H1 (cell line): ENCODE results near the gene NFIC. TPM values are rescaled to one million over a fixed set of nuclear protein-coding genes. Genes with fewer than 3 reads are reported as not detected.
A peak's percentile ranks its signal among the peaks of the same experiment; 100 is the strongest.

Experiments
- CTCF ChIA-PET: fragments of 300-600 bp; sonication (Branson Sonifier 250); formaldehyde crosslinking; loops from one replicate; lab custom pipeline; 2021; ENCODE audit not compliant: partially characterized antibody; lab: Charles Lee
- POLR2A ChIA-PET: fragments of 300-600 bp; sonication (Branson Sonifier 250); formaldehyde crosslinking; loops from one replicate; lab custom pipeline; 2021; ENCODE audit warnings: inconsistent platforms; ENCODE audit not compliant: partially characterized antibody; lab: Charles Lee
- DNase-seq, 2 experiments: peaks; one replicate each; pipeline versions ENCODE4 v3.0.0 to v3.0.0-alpha.2; 2010 to 2022; ENCODE audit warnings: low spot score in 2 of 2, low read depth in 1 of 2, mixed read lengths in 1 of 2
- FAIRE-seq: peaks from 2 replicates; lab custom pipeline; 2011; peaks lifted over from hg19 to GRCh38; lab: Jason Lieb, UNC
- H2AFZ ChIP-seq: 2 replicates; pipeline ENCODE4 v1.8.1; 2012; ENCODE audit warnings: low read length, inconsistent platforms
- H2AK5ac ChIP-seq: 2 replicates; pipeline ENCODE4 v1.6.1; 2013; ENCODE audit warnings: low read depth, low read length
- H2BK120ac ChIP-seq: replicated peaks from 2 replicates; pipeline ENCODE3; 2013; ENCODE audit warnings: low read depth, low read length, inconsistent platforms
- H2BK12ac ChIP-seq: 2 replicates; pipeline ENCODE4 v1.6.1; 2013; ENCODE audit warnings: low read depth, low read length
- H2BK15ac ChIP-seq: 2 replicates; pipeline ENCODE4 v1.6.1; 2013; ENCODE audit warnings: low read length
- H2BK20ac ChIP-seq: 2 replicates; pipeline ENCODE4 v1.6.1; 2013; ENCODE audit warnings: low read length
- H2BK5ac ChIP-seq: 2 replicates; pipeline ENCODE4 v1.6.1; 2013; ENCODE audit warnings: low read depth, low read length
- H3K14ac ChIP-seq: 2 replicates; pipeline ENCODE4 v1.6.1; 2013; ENCODE audit warnings: inconsistent platforms; ENCODE audit not compliant: insufficient read length
- H3K18ac ChIP-seq: 2 replicates; pipeline ENCODE4 v1.6.1; 2013; ENCODE audit warnings: low read length; ENCODE audit errors: extremely low read depth
- H3K23ac ChIP-seq: 2 replicates; pipeline ENCODE4 v1.6.1; 2013; ENCODE audit warnings: inconsistent platforms; ENCODE audit not compliant: insufficient read length
- H3K23me2 ChIP-seq: 2 replicates; pipeline ENCODE4 v1.6.1; 2013; ENCODE audit warnings: low read depth, low read length
- H3K27ac ChIP-seq: 2 replicates; pipeline ENCODE4 v1.6.1; 2011; ENCODE audit warnings: low read depth, low read length, inconsistent platforms
- H3K27me3 ChIP-seq, 4 experiments: replicated peaks in 1 of 4; 1 replicate in 1 of 4; 2 replicates in 3 of 4; pipeline versions ENCODE4 v1.6.1 to v1.8.1; 2011 to 2013; ENCODE audit warnings: low read length in 3 of 4, mild to moderate bottlenecking in 3 of 4, inconsistent platforms in 2 of 4, mixed read lengths in 2 of 4, moderate library complexity in 1 of 4; ENCODE audit not compliant: control insufficient read depth in 3 of 4, insufficient read depth in 3 of 4; ENCODE audit errors: extremely low read depth in 1 of 4
- H3K36me3 ChIP-seq, 4 experiments: 2 replicates each; pipeline versions ENCODE4 v1.6.1 to v1.8.1; 2011 to 2013; ENCODE audit warnings: mild to moderate bottlenecking in 4 of 4, low read length in 3 of 4, moderate library complexity in 2 of 4, control low read depth in 1 of 4, inconsistent platforms in 1 of 4; ENCODE audit not compliant: insufficient read depth in 4 of 4, control insufficient read depth in 2 of 4
- H3K4ac ChIP-seq: replicated peaks from 2 replicates; pipeline ENCODE3; 2013; ENCODE audit warnings: low read length, low read depth, mixed read lengths, inconsistent platforms; ENCODE audit not compliant: insufficient read length
- H3K4me1 ChIP-seq, 4 experiments: replicated peaks in 1 of 4; 1 replicate in 1 of 4; 2 replicates in 3 of 4; pipeline versions ENCODE4 v1.6.1 to v1.8.1; 2011 to 2013; ENCODE audit warnings: low read length in 3 of 4, inconsistent platforms in 2 of 4, mixed read lengths in 1 of 4; ENCODE audit not compliant: insufficient read depth in 4 of 4, control insufficient read depth in 3 of 4
- H3K4me2 ChIP-seq, 2 experiments: 2 replicates each; pipeline versions ENCODE4 v1.6.1 to v1.8.1; 2011 to 2013; ENCODE audit warnings: low read depth in 2 of 2, low read length in 2 of 2, control low read depth in 1 of 2, inconsistent platforms in 1 of 2, mild to moderate bottlenecking in 1 of 2; ENCODE audit not compliant: insufficient read depth in 1 of 2
- H3K4me3 ChIP-seq, 4 experiments: fragments of 200-600, 300-600 bp in 1 of 4; sonication (generic), shearing (Covaris generic), sonication (Bioruptor Twin) in 1 of 4; 2 replicates each; pipeline versions ENCODE4 v1.5.1 to v1.8.1; 2011 to 2016; ENCODE audit warnings: low read length in 4 of 4, low read depth in 3 of 4, control low read depth in 2 of 4, inconsistent platforms in 2 of 4, mild to moderate bottlenecking in 2 of 4, mixed read lengths in 1 of 4, moderate library complexity in 1 of 4; ENCODE audit not compliant: insufficient read depth in 2 of 4; ENCODE audit errors: extremely low read depth in 1 of 4
- H3K56ac ChIP-seq: replicated peaks from 2 replicates; pipeline ENCODE3; 2013; ENCODE audit warnings: low read depth, mild to moderate bottlenecking, mixed read lengths, low read length, inconsistent platforms; ENCODE audit not compliant: insufficient read length
- H3K79me1 ChIP-seq: 2 replicates; pipeline ENCODE4 v1.6.1; 2013; ENCODE audit warnings: low read depth, low read length, control low read depth
- H3K79me2 ChIP-seq, 2 experiments: 2 replicates each; pipeline versions ENCODE4 v1.6.1 to v1.8.1; 2012 to 2013; ENCODE audit warnings: low read length in 2 of 2, mild to moderate bottlenecking in 2 of 2, inconsistent platforms in 1 of 2; ENCODE audit not compliant: insufficient read depth in 2 of 2, control insufficient read depth in 1 of 2
- H3K9ac ChIP-seq, 4 experiments: replicated peaks in 1 of 4; 1 replicate in 1 of 4; 2 replicates in 3 of 4; pipeline versions ENCODE4 v1.6.1 to v1.8.1; 2011 to 2013; ENCODE audit warnings: low read depth in 3 of 4, low read length in 3 of 4, control low read depth in 2 of 4, mild to moderate bottlenecking in 2 of 4, moderate library complexity in 2 of 4, inconsistent platforms in 1 of 4; ENCODE audit errors: extremely low read depth in 1 of 4
- H3K9me3 ChIP-seq, 2 experiments: 2 replicates each; pipeline versions ENCODE4 v1.6.1 to v1.8.1; 2012 to 2013; ENCODE audit warnings: mild to moderate bottlenecking in 2 of 2, moderate library complexity in 2 of 2, control low read depth in 1 of 2, inconsistent platforms in 1 of 2, low read depth in 1 of 2, low read length in 1 of 2, mixed read lengths in 1 of 2; ENCODE audit not compliant: insufficient read depth in 2 of 2
- H4K20me1 ChIP-seq, 2 experiments: replicated peaks in 1 of 2; 2 replicates each; pipeline versions ENCODE3 to v1.8.1; 2011 to 2013; ENCODE audit warnings: inconsistent platforms in 2 of 2, low read length in 2 of 2, mild to moderate bottlenecking in 1 of 2; ENCODE audit not compliant: insufficient read depth in 2 of 2, control insufficient read depth in 1 of 2
- H4K5ac ChIP-seq: 2 replicates; pipeline ENCODE4 v1.6.1; 2013; ENCODE audit warnings: low read length, low read depth, mixed read lengths, inconsistent platforms; ENCODE audit not compliant: insufficient read length
- H4K8ac ChIP-seq: 2 replicates; pipeline ENCODE4 v1.8.0; 2013; ENCODE audit warnings: mild to moderate bottlenecking, moderate library complexity, low read length, inconsistent platforms; ENCODE audit not compliant: insufficient read depth; ENCODE audit errors: extremely low read depth
- H4K91ac ChIP-seq: replicated peaks from 2 replicates; pipeline ENCODE3; 2013; ENCODE audit warnings: low read length, mixed read lengths, inconsistent platforms; ENCODE audit not compliant: insufficient read length
- CBX8 ChIP-seq: fragments of 300-800, 300-1000 bp; sonication (generic); IDR thresholded peaks from 2 replicates; pipeline ENCODE4 v1.7.1; 2016; ENCODE audit warnings: low read depth, low read length, borderline replicate concordance
- EZH2 ChIP-seq: fragments of 200-600 bp; sonication (generic); IDR thresholded peaks from 2 replicates; pipeline ENCODE4 v1.7.1; 2012; ENCODE audit warnings: low read depth, mild to moderate bottlenecking, moderate library complexity, low read length, inconsistent platforms; ENCODE audit not compliant: severe bottlenecking
- GABPA ChIP-seq: IDR thresholded peaks from 2 replicates; pipeline ENCODE4 v1.6.1; 2011; ENCODE audit warnings: mild to moderate bottlenecking, low read length, moderate library complexity, borderline replicate concordance; ENCODE audit not compliant: insufficient read depth
- RNF2 ChIP-seq: fragments of 200-900, 300-1000 bp; sonication (generic); IDR thresholded peaks from 2 replicates; pipeline ENCODE4 v1.7.1; 2016; ENCODE audit warnings: borderline replicate concordance, low read depth, mild to moderate bottlenecking, antibody characterized with exemption, low read length; ENCODE audit not compliant: poor library complexity, severe bottlenecking; ENCODE audit errors: missing control alignments
- SUZ12 ChIP-seq: fragments of 200-600 bp; sonication (generic); IDR thresholded peaks from 2 replicates; pipeline ENCODE4 v1.6.1; 2012; ENCODE audit warnings: mild to moderate bottlenecking, inconsistent platforms, low read length, moderate library complexity, mixed read lengths
- WGBS, 2 experiments: shearing (Covaris generic) in 1 of 2; methylation state at CpG; one replicate each; pipeline versions ENCODE4 v1.1.6 to v1.1.7; 2013 to 2015; ENCODE audit warnings: low lambda C conversion rate in 2 of 2, mixed read lengths in 2 of 2, inconsistent platforms in 1 of 2, low coverage in 1 of 2, missing lambda C conversion rate in 1 of 2; ENCODE audit not compliant: insufficient replicate concordance in 2 of 2, insufficient coverage in 1 of 2, insufficient read length in 1 of 2; ENCODE audit errors: extremely low coverage in 1 of 2, missing lambda C conversion rate in 1 of 2; 5-methylcytosine and 5-hydroxymethylcytosine counted together
- polyA plus RNA-seq, 7 experiments: library from polyadenylated mRNA; depleted of rRNA in 3 of 7; stranded (reverse) in 5 of 7; unstranded in 2 of 7; fragments of >200 nt in 5 of 7; fragments of 200-250 nt in 2 of 7; gene quantifications; 1 replicate in 5 of 7; 2 replicates in 1 of 7; 4 replicates in 1 of 7; pipeline versions ENCODE4 v1.2.1 to v1.2.3, GENCODE V29; 2011 to 2013; ENCODE audit warnings: missing spikeins in 2 of 7, mixed read lengths in 2 of 7
- total RNA-seq: library from RNA; stranded (reverse); fragmentation: NEBNext Ultra II Directional; extraction: Animal tissue kit (Norgen Biotek cat#: 25700); gene quantifications from 2 replicates; pipeline ENCODE4 v1.2.1, GENCODE V29; 2021

The NFIC gene
- total and polyA plus RNA-seq, 2 of the 8 experiments (the other 6 are each of a cell fraction or from before 2014, with no cell fraction given), result 0.56 to 3.2 TPM

- POLR2A ChIA-PET, result interaction anchor here (1.6 to 1.9 kb wide), 3 partner anchors 15 to 19 kb away, joined by 3 to 5 read pairs (median 5); no protein-coding TSS in a partner anchor
- H3K27me3 ChIP-seq, result peaks cover 26 to 62% (median 57%) of the 10 kb centered on the region in 4 experiments
- H2BK5ac ChIP-seq, result no peak overlapping the region
- H3K23me2 ChIP-seq, result peaks cover 9% of the 10 kb centered on the region; the same call in 1 of the 2 replicates
- H4K5ac ChIP-seq, result no peak overlapping the region
- H3K79me2 ChIP-seq, result no peaks in the 10 kb centered on the region
- WGBS, 2 experiments, result 7% methylated on average over 17 of the region's 58 CpGs; no CpG with 5 or more reads in 1 of the 2 experiments
- H3K23ac ChIP-seq, result no peak overlapping the region
- H3K36me3 ChIP-seq, result no peaks in the 10 kb centered on the region; a peak in 1 of 8 replicates
- H3K14ac ChIP-seq, result no peak overlapping the region
- no peak overlapping the region for H3K4ac ChIP-seq
- H2AK5ac ChIP-seq, result no peak overlapping the region
- no peaks in the 10 kb centered on the region for H3K79me1 ChIP-seq
- H2BK120ac ChIP-seq, result no peak overlapping the region
- no peak overlapping the region for H3K56ac ChIP-seq
- H3K4me3 ChIP-seq, result peak overlapping the region; percentile 23 to 72 (median 32); a peak in 5 of 8 replicates
- H2BK12ac ChIP-seq, result no peak overlapping the region
- peaks cover 0 to 16% (median 7%) of the 10 kb centered on the region in 4 experiments; a peak in 6 of 7 replicates for H3K4me1 ChIP-seq
- FAIRE-seq, result no peak
- H2BK15ac ChIP-seq, result no peak overlapping the region
- CTCF ChIA-PET, result interaction anchor here (0.5 to 1.8 kb wide), 9 partner anchors 9 to 165 kb away, joined by 3 to 9 read pairs (median 3); no protein-coding TSS in a partner anchor
- peaks cover 3 to 8% of the 10 kb centered on the region in 2 experiments for H4K20me1 ChIP-seq
- TF ChIP-seq RNF2 (peak; percentile 30), SUZ12 (peak; percentile 81), CBX8 (no peak), GABPA (no peak), EZH2 (peak; percentile 84)
- peak overlapping the region; percentile 68; the same call in 1 of the 2 replicates for H4K8ac ChIP-seq
- H3K9me3 ChIP-seq, result peaks cover 6 to 8% of the 10 kb centered on the region in 2 experiments; a peak in 3 of 4 replicates
- H2BK20ac ChIP-seq, result no peak overlapping the region
- H3K9ac ChIP-seq, result no peak overlapping the region
- peak overlapping the region; percentile 63 to 81 for H3K4me2 ChIP-seq
- DNase-seq, result no peak
- H3K18ac ChIP-seq, result no peak overlapping the region
- H3K27ac ChIP-seq, result no peak overlapping the region
- H2AFZ ChIP-seq, result no peak overlapping the region
- no peak overlapping the region for H4K91ac ChIP-seq
Measured at GRCh38 chr19:3462991-3463713, 96.8 kb downstream of the NFIC start.
